GM21515 (cell line): ENCODE results near the gene MRPL30.
"Not testable (repeated sequence)": the region's sequence is repeated elsewhere in the genome, so short reads cannot be mapped to it uniquely, and the experiment has no call there.

Experiments
- ATAC-seq: cut with Tn5 transposase; IDR thresholded peaks from one replicate; pipeline ENCODE4 v1.9.1; 2021; ENCODE audit not compliant: unreplicated experiment

Gene MRPL30

GRCh38 chr2:99180755-99181623, at the start of gene MRPL30, which contains the start of gene MITD1:
MRPL30 (plus strand) TSS chr2:99181184; CDS start chr2:99186204, 5,020 bp downstream.
MITD1 (minus strand) TSS chr2:99181058; CDS start chr2:99180981, 77 bp downstream.
- peak; percentile 92 for ATAC-seq

DNA sequence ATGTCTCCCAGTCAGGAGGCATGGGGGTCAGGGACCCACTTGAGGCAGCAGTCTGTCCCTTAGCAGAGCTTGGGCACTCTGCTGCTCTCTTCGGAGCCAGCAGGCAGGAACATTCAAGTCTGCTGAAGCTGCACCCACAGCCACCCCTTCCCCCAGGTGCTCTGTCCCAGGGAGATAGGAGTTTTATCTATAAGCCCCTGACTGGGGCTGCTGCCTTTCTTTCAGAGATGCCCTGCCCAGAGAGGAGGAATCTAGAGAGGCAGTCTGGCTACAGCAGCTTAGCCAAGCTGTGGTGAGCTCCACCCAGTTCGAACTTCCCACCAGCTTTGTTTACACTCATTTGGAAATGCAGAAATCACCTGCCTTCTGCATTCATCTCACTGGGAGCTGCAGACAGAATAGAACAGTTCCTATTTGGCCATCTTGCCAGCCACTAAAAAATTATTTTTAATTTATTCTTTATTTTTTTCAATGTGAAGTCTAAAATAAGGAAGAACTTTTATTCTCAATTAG, 45.9 kb upstream of the MRPL30 start:
- ATAC-seq = not testable (repeated sequence)

DNA sequence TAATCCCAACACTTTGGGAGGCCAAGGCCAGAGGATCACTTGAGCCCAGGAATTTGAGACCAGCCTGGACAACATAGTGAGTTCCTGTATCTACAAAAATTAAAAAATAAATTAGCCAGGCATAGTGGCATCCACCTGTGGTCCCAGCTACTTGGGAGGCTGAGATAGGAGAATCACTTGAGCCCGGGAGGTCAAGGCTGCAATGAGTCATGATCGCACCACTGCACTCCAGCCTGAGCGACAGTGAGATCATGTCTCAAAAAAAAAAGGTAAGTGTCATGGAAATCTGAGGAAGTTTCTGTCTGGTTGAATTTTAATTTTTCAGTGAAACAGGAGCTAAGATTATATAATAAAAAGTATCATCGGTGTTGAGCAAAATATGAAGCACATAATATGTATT, 42.0 kb upstream of the MRPL30 start:
- ATAC-seq = no peak

- ATAC-seq = no peak
These were observed 40.7 kb upstream of the MRPL30 start for GRCh38 chr2:99140056-99140859.

- ATAC-seq = peak; percentile 30
These were observed 40.2 kb upstream of the MRPL30 start for GRCh38 chr2:99140860-99141109.

- ATAC-seq = peak; percentile 89
These were observed 39.6 kb upstream of the MRPL30 start, which contains the start of gene C2orf15 for GRCh38 chr2:99141110-99142108. C2orf15 (plus strand) TSS chr2:99141707; CDS start chr2:99150559, 8,852 bp downstream.

- no peak for ATAC-seq
These were observed 30.3 kb upstream of the MRPL30 start for GRCh38 chr2:99150706-99151105.

- no peak for ATAC-seq
These were observed 28.6 kb upstream of the MRPL30 start for GRCh38 chr2:99152199-99152895.

GRCh38 chr2:99153921-99154604, 26.9 kb upstream of the MRPL30 start:
- ATAC-seq = no peak

DNA sequence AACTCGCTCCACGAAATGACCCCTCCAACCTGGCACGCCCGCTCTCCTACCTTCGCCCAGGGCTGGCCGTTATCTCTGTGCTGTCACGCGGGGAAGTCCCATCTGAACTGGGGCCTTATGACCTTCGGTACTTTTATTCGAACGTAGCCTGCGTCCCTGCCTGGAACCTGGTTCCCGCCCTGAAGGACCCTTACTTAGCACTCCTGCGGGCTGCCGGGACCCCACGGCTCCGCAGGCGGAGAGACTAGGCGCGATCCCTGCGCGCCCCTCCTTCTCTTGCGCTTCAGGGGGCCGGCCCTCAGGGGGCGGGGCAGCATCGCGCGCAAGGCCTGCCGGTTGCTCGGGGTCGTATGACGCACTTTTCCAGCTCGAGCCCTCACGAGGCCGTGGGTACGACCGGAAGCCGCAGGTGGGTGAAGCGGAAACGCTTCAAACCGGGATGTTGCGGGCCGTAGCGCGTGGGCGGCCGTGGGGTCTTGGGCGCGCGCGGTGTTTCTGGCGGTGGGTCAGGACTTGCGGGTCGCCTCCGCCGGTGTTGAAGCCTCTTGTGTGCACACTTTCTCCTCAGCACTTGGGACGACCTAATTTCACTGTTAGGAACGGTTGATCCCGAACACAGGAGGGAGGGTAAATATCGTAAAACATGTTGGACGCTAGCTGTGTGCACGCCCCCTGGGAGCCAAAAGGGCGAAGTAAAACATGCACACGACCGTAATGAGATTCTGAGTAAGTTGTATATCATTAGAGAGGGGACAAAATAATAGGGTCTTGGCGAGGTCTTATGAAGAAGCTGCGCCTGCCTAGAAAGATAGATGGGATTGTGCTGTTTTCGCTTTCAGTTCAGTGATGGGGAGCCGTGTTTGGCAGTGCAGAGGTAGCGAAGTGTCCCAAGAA, 26.1 kb upstream of the MRPL30 start, which contains the start of the genes LIPT1 and TSGA10:
LIPT1 (plus strand) TSS at position 325 of the 894 bp plus-strand sequence. CDS start 6,991 bp downstream, outside the sequence.
TSGA10 (minus strand) TSS at position 300 of the 894 bp plus-strand sequence. CDS start 45,503 bp downstream, outside the sequence.
- ATAC-seq = peak; percentile 93

DNA sequence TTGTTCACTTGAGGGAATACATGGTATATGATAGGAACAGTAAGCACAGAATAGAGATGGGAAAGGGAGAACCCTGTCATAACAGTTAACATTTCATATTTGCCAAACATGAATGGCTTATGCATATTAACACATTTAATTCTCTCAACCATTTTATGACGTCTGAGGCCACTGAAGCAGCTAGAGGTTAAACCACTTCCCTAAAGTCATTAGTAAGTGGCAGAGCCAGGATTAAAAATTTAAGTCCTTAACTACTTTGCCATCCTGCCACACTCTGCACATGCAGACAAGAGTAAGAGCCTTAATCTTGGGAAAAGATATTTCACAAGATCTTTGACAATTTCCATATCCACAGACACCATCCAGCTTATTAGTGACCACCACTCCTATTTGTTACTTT, 24.1 kb upstream of the MRPL30 start:
- ATAC-seq = no peak

DNA sequence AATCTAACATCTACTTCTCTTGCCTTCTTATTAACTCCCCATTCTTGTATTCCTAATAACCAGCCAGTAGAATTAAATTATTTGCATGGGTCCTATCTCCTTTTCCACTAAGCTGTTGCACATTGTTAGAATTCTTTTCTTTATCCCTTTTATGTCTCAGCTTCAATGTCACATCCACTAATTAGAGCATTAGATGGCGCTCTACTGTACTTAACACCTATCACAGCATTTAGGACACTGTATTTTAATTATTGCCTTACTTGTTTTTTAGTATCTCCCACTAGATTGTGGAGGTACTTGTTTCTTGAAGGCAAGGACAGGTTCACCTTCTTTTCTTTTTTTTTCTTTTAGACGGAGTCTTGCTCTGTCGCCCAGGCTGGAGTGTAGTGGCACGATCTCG, 22.4 kb upstream of the MRPL30 start:
- no peak for ATAC-seq

DNA sequence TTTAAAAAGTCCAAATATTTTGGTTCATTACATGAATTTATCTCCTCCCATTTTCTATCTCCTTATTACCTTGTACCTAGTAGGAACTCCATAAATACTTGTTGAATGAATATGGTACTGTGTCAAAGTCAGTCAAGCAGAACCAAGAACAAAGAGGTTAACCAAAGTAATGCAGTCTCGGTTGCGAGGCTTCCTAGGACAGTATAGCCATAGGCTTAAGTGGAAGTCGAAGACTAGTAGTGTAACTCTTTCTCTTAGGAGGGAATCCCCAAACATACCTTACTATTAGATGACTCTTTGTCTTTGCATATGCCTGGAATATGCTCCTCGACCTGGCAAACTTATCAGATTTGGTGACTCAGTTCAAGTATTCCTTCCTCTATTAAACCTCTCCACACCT, 21.4 kb upstream of the MRPL30 start:
- no peak for ATAC-seq

GRCh38 chr2:99166218-99166617, 14.8 kb upstream of the MRPL30 start:
- ATAC-seq = no peak

- no peak for ATAC-seq
These were observed 11.4 kb upstream of the MRPL30 start for GRCh38 chr2:99169534-99169933.

- ATAC-seq = no peak
These were observed 9.4 kb upstream of the MRPL30 start for GRCh38 chr2:99171377-99172140.

DNA sequence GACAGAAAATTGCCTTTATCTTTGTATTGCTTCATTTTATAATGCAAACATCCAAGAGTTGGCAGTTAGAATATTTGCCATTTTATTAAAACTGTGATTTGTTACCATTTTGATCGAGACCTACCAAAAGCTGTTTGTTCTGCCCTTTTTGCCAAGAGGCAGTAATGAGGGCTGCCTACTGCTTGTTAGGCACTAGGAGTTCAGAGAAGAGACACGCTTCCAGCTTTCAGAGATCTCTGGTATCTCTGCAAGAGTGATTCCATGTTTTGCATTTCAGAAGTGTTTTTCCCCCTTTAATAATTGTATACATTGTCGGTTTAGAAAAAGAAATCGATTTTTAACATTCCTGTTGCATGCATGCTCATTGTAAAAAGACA, 628 bp downstream of the MRPL30 start:
- no peak for ATAC-seq
